ENCODE results near the gene ARF6.
"Not testable (repeated sequence)": the region's sequence is repeated elsewhere in the genome, so short reads cannot be mapped to it uniquely, and the experiment has no call there.

The ARF6 gene

GRCh38 chr14:49909016-49909415 is 16.1 kb downstream of the ARF6 start:
- no peak for DNase-seq

GRCh38 chr14:49915085-49915484 is 22.2 kb downstream of the ARF6 start:
- no peak for DNase-seq

GRCh38 chr14:49918706-49919105 is 25.8 kb downstream of the ARF6 start:
- DNase-seq, result no peak

GRCh38 chr14:49919825-49920659 is 27.2 kb downstream of the ARF6 start:
- no peak for DNase-seq

GRCh38 chr14:49920935-49921334 is 28.1 kb downstream of the ARF6 start:
- DNase-seq, result no peak

- no peak for DNase-seq
Measured at GRCh38 chr14:49921401-49921800, 28.5 kb downstream of the ARF6 start.

- DNase-seq, result no peak
Measured at GRCh38 chr14:49923442-49923841, 30.6 kb downstream of the ARF6 start.

- DNase-seq, result no peak
Measured at GRCh38 chr14:49923881-49924280, 31.0 kb downstream of the ARF6 start.

GRCh38 chr14:49924852-49925251 is 32.0 kb downstream of the ARF6 start:
- DNase-seq, result no peak

GRCh38 chr14:49926803-49927202 is 33.9 kb downstream of the ARF6 start:
- no peak for DNase-seq

- DNase-seq, result no peak
Measured at GRCh38 chr14:49928015-49928414, 35.1 kb downstream of the ARF6 start.

- no peak for DNase-seq
Measured at GRCh38 chr14:49930720-49931119, 37.8 kb downstream of the ARF6 start.

GRCh38 chr14:49931523-49931922 is 38.6 kb downstream of the ARF6 start:
- DNase-seq, result no peak

GRCh38 chr14:49933128-49933527 is 40.2 kb downstream of the ARF6 start:
- no peak for DNase-seq

- DNase-seq, result no peak
Measured at GRCh38 chr14:49933704-49934103, 40.8 kb downstream of the ARF6 start.

- DNase-seq, result no peak
Measured at GRCh38 chr14:49934646-49935045, 41.8 kb downstream of the ARF6 start.

- DNase-seq, result no peak
Measured at GRCh38 chr14:49935526-49935925, 42.6 kb downstream of the ARF6 start.

- not testable (repeated sequence) for DNase-seq
Measured at GRCh38 chr14:49936246-49936645, 43.4 kb downstream of the ARF6 start.

- DNase-seq, result not testable (repeated sequence)
Measured at GRCh38 chr14:49936882-49937281, 44.0 kb downstream of the ARF6 start.

- not testable (repeated sequence) for DNase-seq
Measured at GRCh38 chr14:49939215-49939614, 46.3 kb downstream of the ARF6 start.

GRCh38 chr14:49939884-49940510 is 47.1 kb downstream of the ARF6 start:
- DNase-seq, result no peak

- no peak for DNase-seq
Measured at GRCh38 chr14:49940808-49941421, 48.0 kb downstream of the ARF6 start.

GRCh38 chr14:49942090-49942489 is 49.2 kb downstream of the ARF6 start:
- no peak for DNase-seq

- DNase-seq, result no peak
Measured at GRCh38 chr14:49944501-49944900, 51.6 kb downstream of the ARF6 start.

Measured in GOT3 (cell line).